Measurements from ENCODE around the gene ACTR5.

DNA sequence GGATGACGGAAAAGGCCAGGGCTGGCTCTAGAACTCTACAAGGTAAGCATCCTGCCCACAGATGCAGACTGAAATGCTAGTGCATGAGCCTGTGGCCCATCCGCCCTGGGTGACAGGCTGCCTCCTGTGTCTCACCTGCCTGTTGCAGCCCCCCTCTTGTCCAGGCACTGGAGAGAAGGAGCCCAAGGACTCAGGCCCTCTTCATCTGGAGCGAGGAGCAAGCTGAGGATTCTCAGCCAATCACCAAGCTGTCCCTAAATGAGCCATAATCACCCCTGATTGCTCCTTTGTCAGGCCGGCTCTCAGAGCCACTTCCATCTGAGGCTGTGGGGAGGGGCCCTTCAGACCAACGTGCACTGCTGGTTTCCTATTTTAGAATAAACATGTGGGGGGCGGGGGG is 34.0 kb upstream of the ACTR5 start:
- TF ChIP-seq, protein P1, sequence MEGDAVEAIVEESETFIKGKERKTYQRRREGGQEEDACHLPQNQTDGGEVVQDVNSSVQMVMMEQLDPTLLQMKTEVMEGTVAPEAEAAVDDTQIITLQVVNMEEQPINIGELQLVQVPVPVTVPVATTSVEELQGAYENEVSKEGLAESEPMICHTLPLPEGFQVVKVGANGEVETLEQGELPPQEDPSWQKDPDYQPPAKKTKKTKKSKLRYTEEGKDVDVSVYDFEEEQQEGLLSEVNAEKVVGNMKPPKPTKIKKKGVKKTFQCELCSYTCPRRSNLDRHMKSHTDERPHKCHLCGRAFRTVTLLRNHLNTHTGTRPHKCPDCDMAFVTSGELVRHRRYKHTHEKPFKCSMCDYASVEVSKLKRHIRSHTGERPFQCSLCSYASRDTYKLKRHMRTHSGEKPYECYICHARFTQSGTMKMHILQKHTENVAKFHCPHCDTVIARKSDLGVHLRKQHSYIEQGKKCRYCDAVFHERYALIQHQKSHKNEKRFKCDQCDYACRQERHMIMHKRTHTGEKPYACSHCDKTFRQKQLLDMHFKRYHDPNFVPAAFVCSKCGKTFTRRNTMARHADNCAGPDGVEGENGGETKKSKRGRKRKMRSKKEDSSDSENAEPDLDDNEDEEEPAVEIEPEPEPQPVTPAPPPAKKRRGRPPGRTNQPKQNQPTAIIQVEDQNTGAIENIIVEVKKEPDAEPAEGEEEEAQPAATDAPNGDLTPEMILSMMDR (IDR thresholded peaks at IDR 0.05): no peak
- TF ChIP-seq SP1 (CRISPR knock-in tag; conservative IDR thresholded peaks at IDR 0.05): no peak
- TF ChIP-seq GABPB1 (CRISPR knock-in tag; IDR thresholded peaks at IDR 0.05): no peak
- no peak for TF ChIP-seq NFE2L1 (CRISPR knock-in tag; IDR thresholded peaks at IDR 0.05)
- no peak for TF ChIP-seq ATF2 (CRISPR knock-in tag; IDR thresholded peaks at IDR 0.05; ENCODE audit: borderline replicate concordance, low read depth)
- no peak for TF ChIP-seq TP53 (CRISPR knock-in tag; IDR thresholded peaks at IDR 0.05)
- TF ChIP-seq FOXP1 (CRISPR knock-in tag; IDR thresholded peaks at IDR 0.05; ENCODE audit: borderline replicate concordance): no peak
- TF ChIP-seq, protein P2, sequence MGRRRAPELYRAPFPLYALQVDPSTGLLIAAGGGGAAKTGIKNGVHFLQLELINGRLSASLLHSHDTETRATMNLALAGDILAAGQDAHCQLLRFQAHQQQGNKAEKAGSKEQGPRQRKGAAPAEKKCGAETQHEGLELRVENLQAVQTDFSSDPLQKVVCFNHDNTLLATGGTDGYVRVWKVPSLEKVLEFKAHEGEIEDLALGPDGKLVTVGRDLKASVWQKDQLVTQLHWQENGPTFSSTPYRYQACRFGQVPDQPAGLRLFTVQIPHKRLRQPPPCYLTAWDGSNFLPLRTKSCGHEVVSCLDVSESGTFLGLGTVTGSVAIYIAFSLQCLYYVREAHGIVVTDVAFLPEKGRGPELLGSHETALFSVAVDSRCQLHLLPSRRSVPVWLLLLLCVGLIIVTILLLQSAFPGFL (CRISPR knock-in tag; IDR thresholded peaks at IDR 0.05; ENCODE audit: borderline replicate concordance): no peak
- TF ChIP-seq MYBL2 (CRISPR knock-in tag; IDR thresholded peaks at IDR 0.05): no peak
